ENCODE results near the gene GABRD.
"Not testable (repeated sequence)": the region's sequence is repeated elsewhere in the genome, so short reads cannot be mapped to it uniquely, and the experiment has no call there.

GABRD gene, protein sequence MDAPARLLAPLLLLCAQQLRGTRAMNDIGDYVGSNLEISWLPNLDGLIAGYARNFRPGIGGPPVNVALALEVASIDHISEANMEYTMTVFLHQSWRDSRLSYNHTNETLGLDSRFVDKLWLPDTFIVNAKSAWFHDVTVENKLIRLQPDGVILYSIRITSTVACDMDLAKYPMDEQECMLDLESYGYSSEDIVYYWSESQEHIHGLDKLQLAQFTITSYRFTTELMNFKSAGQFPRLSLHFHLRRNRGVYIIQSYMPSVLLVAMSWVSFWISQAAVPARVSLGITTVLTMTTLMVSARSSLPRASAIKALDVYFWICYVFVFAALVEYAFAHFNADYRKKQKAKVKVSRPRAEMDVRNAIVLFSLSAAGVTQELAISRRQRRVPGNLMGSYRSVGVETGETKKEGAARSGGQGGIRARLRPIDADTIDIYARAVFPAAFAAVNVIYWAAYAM

DNA sequence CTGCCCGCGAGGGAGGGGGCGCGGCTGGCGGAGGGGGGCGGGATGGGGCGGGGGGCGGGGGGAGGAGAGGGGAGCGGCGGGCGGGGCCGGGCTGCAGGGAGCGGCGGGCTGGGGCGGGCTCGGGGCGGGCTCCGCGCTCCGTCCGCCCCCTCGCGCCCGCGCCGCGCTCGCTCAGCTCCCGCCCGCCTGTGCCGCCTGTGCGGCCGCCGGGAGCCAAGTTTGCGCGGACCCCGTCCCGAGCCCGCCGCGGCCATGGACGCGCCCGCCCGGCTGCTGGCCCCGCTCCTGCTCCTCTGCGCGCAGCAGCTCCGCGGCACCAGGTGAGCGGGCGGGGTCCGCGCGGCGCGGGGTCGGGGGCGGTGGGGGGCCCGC, at the start of gene GABRD:
GABRD (plus strand) TSS at position 174 of the 372 bp plus-strand sequence; CDS start at position 253, 79 bp downstream.
- peak; percentile 12 for DNase-seq (ENCODE audit: low read depth)

DNA sequence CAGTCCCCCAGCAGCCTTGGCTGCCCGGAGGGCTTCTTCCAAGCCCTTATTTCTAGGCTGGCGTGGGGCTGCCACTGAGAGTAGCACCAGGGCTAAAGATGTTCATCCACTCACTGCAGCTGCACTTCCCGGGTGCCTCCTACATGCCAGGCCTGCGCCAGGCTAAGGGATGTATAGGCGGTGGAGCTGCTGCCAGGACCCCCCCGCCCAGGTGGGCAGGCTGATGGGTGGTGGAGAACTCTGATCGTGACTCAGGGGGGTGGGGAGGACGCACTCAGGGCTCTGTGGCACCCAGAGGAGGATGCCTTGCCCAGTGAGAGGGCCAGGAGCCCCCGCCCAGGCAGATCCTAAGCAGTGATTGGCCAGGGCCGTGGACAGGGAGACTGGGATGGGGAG, 49.6 kb upstream of the GABRD start:
- no peak for DNase-seq (ENCODE audit: low read depth)

DNA sequence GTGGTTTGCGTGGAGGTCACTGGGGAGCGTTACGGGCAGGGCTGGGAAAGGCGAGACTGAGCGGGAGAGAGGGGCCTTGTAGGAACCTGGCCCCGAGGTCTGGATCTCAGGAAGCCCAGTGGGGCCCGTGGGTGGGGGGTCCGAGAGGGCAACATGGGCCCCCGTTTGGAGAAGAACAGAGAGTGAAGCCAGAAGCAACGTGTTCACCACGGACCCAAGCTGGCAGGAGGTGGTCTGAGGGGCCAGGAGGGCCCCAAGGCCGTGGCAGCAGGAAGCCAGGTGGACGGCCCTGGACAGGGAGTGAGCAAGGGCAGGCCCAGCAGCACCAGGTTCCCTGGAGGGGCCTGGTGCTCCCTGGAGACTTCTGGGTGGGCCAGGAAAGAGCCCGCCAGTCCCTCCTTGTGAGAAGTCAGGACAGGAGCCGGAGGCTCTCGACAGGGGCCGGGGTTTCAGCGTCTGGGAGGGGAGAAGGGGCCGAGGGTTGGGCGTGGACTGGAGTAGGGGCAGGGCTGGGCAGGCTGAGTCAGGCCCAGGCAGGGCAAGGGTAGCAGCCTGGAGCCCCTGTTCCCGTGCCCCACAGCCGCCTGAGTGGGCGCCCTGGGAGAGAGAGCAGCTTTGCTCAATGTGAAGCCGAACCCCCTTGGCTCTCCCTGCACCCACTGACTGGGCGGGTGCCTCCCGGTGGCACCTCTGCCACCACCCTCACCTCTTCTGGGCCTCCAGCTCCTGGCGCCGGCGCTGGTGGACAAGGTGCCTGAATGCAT, 49.0 kb upstream of the GABRD start:
- no peak for DNase-seq (ENCODE audit: low read depth)

DNA sequence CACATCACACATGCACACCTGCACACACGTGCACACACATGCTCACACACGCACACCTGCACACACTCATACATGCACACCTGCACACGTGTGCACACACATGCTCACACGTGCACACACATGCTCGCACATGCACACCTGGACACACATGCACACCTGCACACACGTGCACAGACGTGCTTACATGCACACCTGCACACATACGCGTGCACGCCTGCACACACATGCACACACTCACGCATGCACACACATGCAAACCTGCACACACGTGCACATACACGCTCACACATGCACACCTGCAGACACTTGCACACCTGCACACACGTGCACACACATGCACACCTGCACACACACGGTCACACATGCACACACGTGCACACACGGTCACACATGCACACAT, 48.1 kb upstream of the GABRD start:
- no peak for DNase-seq (ENCODE audit: low read depth)

DNA sequence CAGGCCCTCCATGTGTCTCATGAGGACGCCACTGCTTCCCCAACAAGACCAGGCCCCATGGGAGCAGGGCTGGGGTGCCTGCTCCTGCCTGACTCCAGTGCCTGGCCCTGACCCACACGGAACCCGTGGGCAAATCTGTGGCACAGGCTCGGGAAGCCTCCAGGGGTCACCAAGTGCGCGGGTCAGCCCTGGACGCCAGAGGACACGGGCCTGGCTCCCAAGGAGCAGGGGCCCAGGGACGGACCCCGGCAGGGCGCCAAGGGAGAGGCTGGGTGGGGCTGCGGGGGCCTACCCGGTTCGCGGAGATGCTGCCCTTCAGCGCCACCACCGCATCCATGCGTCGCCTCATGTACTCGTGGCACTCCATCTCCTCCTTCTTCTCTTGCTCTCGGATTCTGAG, 47.5 kb upstream of the GABRD start:
- DNase-seq (ENCODE audit: low read depth) = no peak

DNA sequence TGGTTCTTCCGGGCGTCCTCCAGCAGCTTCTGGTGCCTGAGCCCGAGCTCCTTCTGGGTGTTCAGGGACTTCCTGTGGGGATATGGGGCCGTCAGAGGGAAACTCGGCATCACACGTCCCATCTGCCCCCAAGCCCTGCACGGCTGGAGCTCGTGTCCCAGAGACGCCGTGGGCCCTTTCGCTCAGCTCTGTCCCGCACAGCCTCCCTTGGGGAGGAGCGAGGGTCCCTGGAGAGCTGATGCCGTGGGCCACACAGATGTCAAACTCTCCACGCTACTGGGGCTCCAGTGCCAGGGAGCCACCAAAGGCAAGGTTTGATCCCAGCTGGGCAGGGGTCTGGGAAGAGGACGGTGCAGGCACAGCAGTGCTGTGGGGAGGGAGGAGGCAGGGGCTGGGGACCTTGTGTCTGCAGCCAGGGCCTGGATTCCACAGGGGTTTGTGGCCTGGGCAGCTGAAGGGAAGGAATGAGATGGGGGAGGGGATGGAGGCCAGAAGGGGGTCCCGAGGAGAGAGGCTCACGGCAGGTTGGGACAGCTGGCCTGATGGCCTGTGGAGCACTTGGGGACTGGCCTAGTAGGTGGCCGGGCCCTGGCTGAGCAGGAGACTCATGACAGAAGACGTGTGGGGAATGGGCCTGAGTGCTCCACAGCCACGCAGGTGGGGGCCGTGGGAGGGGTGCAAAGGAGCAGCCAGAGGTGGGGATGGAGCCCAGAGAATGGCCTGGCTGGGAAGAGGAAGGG, 46.0 kb upstream of the GABRD start:
- DNase-seq (ENCODE audit: low read depth) = no peak

DNA sequence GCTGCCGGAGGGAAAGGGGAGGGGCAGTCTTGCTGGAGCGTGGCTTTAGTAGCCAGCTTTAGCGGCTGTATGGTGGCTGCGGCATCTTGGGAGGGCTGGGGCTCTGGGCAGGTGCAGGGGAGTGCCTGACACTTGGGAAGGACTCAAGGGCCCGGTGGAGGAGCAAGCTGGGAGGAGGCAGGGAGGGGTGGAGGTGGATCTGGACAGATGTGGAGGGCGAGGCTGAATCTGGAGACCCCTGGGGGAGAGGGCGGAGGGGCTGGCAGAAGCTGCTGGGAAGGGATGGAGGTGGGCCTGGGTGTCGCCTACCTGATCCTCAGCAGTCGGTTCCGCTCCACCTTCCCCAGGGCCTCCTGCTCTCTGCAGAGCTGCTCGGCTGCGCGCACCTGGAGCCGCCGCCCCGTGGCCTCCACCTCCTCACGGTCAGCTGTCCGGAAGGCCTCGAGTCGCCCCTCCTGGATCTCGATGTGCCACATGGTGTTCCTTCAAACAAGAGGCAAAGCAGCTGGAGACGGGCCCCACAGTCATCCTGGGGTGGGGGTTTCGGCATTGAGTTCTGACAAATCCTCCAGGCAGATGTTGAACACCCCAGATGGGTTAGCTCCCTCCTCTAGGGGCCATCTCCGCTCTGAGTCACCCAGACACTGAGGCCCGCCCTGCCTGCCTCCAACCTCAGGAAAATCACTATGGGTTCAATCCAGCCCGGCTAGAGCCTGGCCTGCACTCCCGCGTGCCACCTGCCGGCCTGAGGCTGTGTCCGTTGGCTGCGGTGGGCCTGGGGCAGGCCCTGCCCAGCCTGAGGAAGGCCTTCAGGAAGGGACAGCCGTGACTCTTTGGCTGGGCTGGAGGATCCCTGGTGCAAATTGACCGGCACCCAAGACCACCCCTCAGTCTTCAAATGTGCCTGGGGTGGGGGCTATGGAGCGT, 45.2 kb upstream of the GABRD start:
- DNase-seq (ENCODE audit: low read depth) = no peak

DNA sequence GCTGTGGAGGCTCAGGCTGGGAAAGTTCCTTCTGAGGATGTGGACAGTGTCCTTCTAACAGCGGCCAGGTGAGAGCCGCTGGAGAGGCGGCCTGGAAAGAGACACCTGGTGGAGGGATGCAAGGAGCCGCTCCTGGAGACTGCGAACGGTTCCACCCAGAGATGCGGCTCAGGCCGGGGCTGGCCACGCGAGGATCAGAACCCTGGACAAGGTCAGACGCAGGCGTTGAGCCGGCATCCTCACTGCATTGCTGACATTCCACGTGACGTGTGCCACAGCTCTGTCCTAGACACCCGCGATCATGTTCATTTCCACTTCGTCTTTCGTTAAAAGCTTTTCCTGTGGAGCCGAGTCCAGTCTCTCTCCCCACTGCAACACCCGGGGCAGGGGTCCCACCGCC, 44.3 kb upstream of the GABRD start:
- no peak for DNase-seq (ENCODE audit: low read depth)

DNA sequence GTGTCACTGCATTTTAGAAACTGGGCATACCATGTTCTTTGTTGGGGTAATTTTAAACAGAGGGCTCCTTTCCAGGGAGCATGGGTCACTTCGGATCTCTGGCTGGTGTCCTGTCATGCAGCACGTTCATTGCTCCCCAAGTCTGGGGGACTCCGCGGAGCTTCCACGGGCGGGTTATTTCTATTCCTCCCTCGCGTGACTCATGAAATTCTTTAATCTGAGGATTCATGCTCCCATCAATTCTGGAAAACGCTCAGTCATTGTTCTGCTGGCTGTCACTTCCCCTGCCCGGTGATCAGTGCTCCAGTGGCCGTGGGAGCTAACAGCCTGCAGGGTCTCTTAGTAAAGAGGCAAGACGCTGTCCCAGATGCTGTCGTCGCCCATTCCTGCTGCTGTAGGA, 43.6 kb upstream of the GABRD start:
- no peak for DNase-seq (ENCODE audit: low read depth)

DNA sequence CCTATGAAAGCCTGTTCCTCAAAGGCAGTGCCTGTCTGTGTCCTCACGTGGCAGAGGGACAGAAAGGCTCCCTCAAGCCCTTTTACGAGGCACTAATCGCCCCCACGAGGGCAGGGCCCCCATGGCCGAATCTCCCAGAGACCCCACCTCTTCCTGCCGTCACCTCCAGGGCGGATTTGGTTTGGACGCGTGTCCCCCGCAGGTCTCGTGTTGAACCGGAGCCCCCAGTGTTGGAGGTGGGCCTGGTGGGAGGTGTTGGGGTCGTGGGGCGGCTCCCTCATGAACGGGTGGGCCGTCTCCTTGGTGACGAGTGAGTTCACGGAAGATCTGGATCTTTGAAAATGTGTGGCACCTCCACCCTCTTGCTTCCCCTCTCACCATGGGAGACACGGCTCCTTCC, 43.1 kb upstream of the GABRD start:
- DNase-seq (ENCODE audit: low read depth) = no peak

DNA sequence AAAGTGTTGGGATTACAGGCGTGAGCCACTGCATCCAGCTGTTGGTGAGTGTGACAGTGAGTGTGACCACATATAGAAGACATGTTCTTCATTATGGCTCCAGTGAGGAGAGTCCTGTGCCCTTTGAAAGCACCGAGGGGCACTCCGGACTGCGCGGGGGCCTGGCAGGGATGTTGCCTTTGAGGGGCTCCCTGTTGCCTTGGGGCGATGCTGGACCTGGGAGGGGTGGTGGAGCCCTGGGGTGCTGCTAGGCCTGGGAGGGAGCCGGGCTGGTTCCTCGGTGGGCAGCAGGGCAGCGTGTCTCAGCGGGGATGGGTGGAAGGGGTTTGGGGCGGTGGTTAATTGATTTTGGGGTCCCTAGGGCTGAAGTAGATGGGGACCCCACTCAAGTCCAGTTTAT, 41.0 kb upstream of the GABRD start:
- no peak for DNase-seq (ENCODE audit: low read depth)

DNA sequence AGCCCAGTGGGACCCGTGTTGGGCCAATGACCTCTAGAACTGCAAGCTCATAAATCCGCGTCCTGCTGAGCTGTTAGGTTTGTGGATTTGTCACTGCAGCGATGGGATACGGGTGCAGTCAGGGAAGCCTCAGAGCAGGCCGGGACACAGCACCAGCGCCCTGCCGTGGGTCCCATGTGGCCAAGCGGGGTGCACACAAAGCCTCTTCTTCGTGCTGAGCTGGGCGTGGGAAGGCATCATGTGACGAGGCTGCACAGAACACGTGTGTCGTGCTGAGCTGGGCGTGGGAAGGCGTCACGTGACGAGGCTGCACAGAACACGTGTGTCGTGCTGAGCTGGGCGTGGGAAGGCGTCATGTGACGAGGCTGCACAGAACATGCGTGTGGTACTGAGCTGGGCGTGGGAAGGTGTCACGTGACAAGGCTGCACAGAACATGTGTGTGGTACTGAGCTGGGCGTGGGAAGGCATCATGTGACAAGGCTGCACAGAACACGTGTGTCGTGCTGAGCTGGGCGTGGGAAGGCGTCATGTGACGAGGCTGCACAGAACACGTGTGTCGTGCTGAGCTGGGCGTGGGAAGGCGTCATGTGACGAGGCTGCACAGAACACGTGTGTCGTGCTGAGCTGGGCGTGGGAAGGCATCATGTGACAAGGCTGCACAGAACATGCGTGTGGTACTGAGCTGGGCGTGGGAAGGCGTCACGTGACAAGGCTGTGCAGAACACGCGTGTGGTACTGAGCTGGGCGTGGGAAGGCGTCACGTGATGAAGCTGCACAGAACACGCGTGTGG, 40.3 kb upstream of the GABRD start:
- not testable (repeated sequence) for DNase-seq (ENCODE audit: low read depth)

DNA sequence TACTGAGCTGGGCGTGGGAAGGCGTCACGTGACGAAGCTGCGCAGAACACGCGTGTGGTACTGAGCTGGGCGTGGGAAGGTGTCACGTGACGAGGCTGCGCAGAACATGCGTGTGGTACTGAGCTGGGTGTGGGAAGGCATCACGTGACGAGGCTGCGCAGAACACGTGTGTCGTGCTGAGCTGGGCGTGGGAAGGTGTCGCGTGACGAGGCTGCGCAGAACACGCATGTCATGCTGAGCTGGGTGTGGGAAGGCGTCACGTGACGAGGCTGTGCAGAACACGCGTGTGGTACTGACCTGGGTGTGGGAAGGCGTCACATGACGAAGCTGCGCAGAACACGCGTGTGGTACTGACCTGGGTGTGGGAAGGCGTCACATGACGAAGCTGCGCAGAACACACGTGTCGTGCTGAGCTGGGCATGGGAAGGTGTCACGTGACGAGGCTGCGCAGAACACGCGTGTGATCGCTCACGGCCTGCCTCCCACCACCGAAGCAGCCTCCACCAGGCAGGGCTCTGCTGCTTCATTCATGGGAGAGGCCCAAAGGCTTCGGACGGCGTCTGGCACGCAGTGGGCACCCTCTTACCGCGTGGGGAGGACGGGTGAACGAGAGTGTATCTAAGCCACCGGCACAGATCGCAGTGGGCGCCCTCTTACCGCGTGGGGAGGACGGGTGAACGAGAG, 39.5 kb upstream of the GABRD start:
- no peak for DNase-seq (ENCODE audit: low read depth)

DNA sequence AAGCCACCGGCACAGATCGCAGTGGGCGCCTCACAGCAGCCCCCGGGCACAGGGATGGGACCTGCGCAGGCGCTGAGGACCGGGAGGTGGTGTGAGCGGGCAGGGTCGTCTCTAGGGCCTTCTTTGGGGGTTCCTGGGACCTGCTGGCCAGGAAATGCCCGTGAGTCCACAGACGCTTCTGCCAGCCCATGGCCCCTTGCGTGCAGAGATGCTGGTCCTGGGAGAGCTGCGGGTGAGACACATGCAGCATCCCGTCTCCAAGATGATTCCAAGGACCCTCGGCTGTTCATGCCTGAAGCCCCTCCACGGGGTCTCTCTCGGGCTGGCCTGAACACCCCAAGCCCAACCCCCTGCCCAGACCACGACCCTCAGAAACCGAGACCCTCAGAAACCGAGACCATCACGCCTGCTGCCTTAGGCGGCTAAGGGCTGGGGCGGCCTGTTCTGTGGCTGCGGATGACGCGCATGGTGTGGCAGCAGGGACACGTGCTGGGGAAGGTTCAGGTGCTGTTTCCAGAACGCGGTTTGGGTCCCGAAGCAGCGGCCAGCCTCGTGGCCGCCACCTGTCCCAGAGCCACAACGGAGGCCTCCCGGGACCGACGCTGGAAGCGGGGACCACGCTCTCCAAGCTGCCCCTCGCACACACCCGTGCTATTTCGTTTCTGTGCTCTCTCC, 38.5 kb upstream of the GABRD start:
- DNase-seq (ENCODE audit: low read depth) = no peak

DNA sequence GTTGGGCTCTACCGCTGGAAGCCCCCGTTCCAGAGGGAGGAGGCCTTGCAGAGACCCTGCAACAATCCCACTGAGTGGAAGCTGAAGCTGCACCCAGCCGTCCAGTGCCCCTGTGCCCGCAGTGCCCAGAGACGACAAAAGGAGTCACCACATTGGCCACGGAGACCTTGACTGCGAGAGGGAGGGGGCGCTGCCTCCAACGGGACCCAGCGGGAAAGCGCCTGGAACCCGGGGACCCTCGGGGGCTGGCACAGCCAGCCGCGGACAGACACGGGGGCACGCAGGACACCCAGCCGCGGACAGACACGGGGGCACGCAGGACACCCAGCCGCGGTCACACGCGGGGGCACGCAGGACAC, 38.0 kb upstream of the GABRD start:
- no peak for DNase-seq (ENCODE audit: low read depth)

DNA sequence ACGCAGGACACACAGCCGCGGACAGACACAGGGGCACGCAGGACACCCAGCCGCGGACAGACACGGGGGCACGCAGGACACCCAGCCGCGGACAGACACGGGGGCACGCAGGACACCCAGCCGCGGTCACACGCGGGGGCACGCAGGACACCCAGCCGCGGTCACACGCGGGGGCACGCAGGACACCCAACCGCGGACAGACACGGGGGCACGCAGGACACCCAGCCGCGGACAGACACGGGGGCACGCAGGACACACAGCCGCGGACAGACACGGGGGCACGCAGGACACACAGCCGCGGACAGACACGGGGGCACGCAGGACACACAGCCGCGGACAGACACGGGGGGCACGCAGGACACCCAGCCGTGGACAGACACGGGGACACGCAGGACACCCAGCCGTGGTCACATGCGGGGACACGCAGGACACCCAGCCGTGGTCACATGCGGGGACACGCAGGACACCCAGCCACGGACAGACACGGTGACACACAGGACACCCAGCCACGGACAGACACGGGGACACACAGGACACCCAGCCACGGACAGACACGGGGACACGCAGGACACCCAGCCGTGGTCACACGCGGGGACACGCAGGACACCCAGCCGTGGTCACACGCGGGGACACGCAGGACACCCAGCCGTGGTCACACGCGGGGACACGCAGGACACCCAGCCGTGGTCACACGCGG, 37.4 kb upstream of the GABRD start:
- DNase-seq (ENCODE audit: low read depth) = not testable (repeated sequence)

DNA sequence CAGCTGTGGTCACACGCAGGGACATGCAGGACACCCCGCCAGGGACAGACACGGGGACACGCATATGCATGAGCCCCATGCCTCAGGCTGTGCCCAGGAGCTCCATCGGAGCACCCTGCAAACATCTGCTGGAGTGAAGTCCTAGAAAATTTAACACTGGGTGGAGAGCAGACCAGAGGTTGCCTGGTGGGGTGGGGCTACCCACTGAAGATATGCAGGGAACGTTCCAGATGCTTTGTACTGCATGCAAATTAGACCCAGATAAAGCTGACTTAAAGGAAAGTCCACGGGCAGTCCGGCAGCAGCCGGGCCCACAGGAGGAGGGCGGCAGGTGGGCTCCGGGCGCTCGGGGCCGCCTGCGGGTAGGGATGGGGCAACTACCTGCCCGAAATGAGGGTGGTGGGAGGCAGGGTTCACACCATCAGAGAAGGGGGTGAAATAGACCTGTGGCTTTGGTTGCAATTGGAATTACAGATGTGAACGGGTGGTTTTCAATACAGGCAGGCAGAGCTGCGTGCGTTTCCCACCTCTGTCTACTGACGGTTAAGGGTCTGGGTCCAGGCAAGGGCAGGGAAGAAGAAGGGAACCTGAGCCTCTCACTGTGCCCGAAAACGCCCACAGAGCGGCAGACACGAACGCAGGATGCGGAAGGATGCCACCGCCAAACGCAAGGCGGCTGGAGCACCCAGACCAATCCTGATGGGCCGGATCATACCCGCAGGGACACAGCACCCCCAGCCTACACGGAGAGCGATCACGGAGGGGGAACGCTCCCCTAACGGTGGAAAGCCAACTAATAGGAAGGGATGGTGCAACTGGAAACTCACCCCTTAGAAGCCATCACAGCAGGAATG, 36.5 kb upstream of the GABRD start:
- DNase-seq (ENCODE audit: low read depth) = no peak

DNA sequence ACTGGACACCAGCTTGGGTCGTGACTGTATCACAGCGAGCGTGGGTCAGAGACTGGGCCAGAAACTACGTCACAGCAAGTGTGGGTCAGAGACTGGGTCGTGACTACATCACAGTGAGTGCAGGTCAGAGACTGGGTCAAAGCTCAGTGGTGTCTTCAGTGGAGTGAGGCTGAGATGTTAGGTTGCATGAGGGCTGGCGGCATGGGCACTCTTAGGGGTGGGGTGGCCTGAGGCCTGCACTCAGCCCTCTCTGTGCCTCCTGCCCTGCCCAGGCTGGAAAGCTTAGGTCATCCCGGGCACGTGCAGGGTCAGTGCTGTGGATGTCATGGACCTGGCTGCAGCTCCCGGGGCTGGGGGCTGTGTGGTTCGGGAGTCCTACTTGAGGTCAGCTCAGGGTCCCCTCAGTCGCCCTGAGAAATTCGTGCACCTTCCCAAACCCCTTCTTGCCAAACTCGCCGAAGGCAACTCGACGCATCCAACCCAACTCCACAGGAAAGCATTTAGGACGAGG, 34.5 kb upstream of the GABRD start:
- DNase-seq (ENCODE audit: low read depth) = no peak
